MM.1S (cell line): ENCODE results near the gene PLD4.

Experiments
- DNase-seq: peaks from one replicate; pipeline ENCODE4 v3.0.0-alpha.2; 2015
- H2AFZ ChIP-seq: fragments of 300-600 bp; sonication (generic); 2 replicates; pipeline ENCODE4 v1.6.0; 2016; ENCODE audit warnings: antibody characterized with exemption, low read length
- H3F3A ChIP-seq: fragments of 300-600 bp; sonication (generic); 2 replicates; pipeline ENCODE4 v1.6.1; 2016; ENCODE audit warnings: mild to moderate bottlenecking, antibody characterized with exemption, low read length, moderate library complexity, mixed read lengths; ENCODE audit not compliant: insufficient read depth
- H3K27ac ChIP-seq: fragments of 300-600 bp; sonication (generic); 2 replicates; pipeline ENCODE4 v1.5.1; 2016; ENCODE audit warnings: mild to moderate bottlenecking, low read length
- H3K27me3 ChIP-seq: fragments of 300-600 bp; sonication (generic); replicated peaks from 2 replicates; pipeline ENCODE4 v1.6.0; 2016; ENCODE audit warnings: low read length; ENCODE audit not compliant: insufficient read depth
- H3K36me3 ChIP-seq: fragments of 300-600 bp; sonication (generic); replicated peaks from 2 replicates; pipeline ENCODE4 v1.6.1; 2016; ENCODE audit warnings: mild to moderate bottlenecking, low read length, mixed read lengths; ENCODE audit not compliant: insufficient read depth
- H3K4me1 ChIP-seq: fragments of 300-600 bp; sonication (generic); 2 replicates; pipeline ENCODE4 v1.6.1; 2016; ENCODE audit warnings: low read length, mixed read lengths
- H3K4me2 ChIP-seq: fragments of 300-600 bp; sonication (generic); 2 replicates; pipeline ENCODE4 v1.6.0; 2016; ENCODE audit warnings: low read depth, low read length
- H3K4me3 ChIP-seq: fragments of 300-600 bp; sonication (generic); 2 replicates; pipeline ENCODE4 v1.5.1; 2016; ENCODE audit warnings: low read length, mixed read lengths
- H3K79me2 ChIP-seq: fragments of 300-600 bp; sonication (generic); 2 replicates; pipeline ENCODE4 v1.6.1; 2016; ENCODE audit warnings: mixed run types, low read length, mixed read lengths
- H3K9ac ChIP-seq: fragments of 300-600 bp; sonication (generic); 2 replicates; pipeline ENCODE4 v1.6.1; 2016; ENCODE audit warnings: low read length, mixed read lengths
- H3K9me2 ChIP-seq: fragments of 300-600 bp; sonication (generic); replicated peaks from 2 replicates; pipeline ENCODE4 v1.6.1; 2016; ENCODE audit warnings: mild to moderate bottlenecking, low read length, mixed read lengths; ENCODE audit not compliant: insufficient read depth
- H3K9me3 ChIP-seq: fragments of 300-600 bp; sonication (generic); replicated peaks from 2 replicates; pipeline ENCODE4 v1.6.1; 2016; ENCODE audit warnings: mild to moderate bottlenecking, low read length, mixed read lengths; ENCODE audit not compliant: insufficient read depth
- H4K20me1 ChIP-seq: fragments of 300-600 bp; sonication (generic); 2 replicates; pipeline ENCODE4 v1.6.1; 2016; ENCODE audit warnings: mild to moderate bottlenecking, low read length, moderate library complexity, mixed read lengths; ENCODE audit not compliant: insufficient read depth
- EZH2 ChIP-seq: fragments of 300-600 bp; sonication (generic); optimal IDR thresholded peaks from 2 replicates; pipeline ENCODE3; 2017; ENCODE audit warnings: low read depth, mild to moderate bottlenecking, antibody characterized with exemption, low read length, mixed read lengths
- EZH2phosphoT487 ChIP-seq: fragments of 300-600 bp; sonication (generic); IDR thresholded peaks from 2 replicates; pipeline ENCODE4 v1.6.1; 2018; ENCODE audit warnings: antibody characterized with exemption, low read length
- TF ChIP-seq, protein P1 (sequence below): fragments of 300-600 bp; sonication (generic); IDR thresholded peaks from 2 replicates; pipeline ENCODE4 v1.5.1; 2016; ENCODE audit warnings: antibody characterized with exemption, low read length, mixed read lengths

The PLD4 gene

DNA sequence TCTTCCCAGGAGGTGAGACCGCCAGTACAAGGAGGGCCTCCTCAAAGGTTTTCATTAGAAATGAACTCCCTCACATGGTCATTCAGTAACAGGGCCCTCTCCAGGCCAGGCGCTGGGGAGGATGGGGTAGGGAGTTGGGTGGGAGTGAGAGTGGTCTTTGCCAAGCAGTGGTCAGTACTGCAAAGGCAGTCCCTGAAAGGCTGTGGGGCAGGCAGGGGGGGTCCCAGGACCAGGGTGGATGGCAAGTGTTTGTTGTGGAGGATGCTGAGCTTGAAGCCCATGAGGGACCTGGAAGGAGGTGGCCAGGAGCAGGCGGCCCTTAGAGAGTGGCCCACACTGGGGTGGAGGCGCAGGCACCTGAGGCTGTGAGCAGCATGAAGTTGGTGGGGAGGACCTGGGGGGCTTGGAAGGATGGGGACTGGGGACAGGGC, 33.5 kb upstream of the PLD4 start:
- no peak overlapping the region for H3K4me2 ChIP-seq
- no peak overlapping the region for H3K9ac ChIP-seq
- H3F3A ChIP-seq: no peaks in the 10 kb centered on the region
- no peak overlapping the region for H3K4me3 ChIP-seq
- no peaks in the 10 kb centered on the region for H3K9me2 ChIP-seq
- H3K79me2 ChIP-seq: no peaks in the 10 kb centered on the region
- no peak overlapping the region for H3K27ac ChIP-seq
- H3K36me3 ChIP-seq: no peaks in the 10 kb centered on the region
- no peak overlapping the region for H2AFZ ChIP-seq
- no peaks in the 10 kb centered on the region for H3K27me3 ChIP-seq
- H3K9me3 ChIP-seq: no peaks in the 10 kb centered on the region
- H3K4me1 ChIP-seq: peaks cover 6% of the 10 kb centered on the region; the same call in 1 of the 2 replicates
- DNase-seq: no peak
- H4K20me1 ChIP-seq: no peaks in the 10 kb centered on the region
- TF ChIP-seq, protein P1, sequence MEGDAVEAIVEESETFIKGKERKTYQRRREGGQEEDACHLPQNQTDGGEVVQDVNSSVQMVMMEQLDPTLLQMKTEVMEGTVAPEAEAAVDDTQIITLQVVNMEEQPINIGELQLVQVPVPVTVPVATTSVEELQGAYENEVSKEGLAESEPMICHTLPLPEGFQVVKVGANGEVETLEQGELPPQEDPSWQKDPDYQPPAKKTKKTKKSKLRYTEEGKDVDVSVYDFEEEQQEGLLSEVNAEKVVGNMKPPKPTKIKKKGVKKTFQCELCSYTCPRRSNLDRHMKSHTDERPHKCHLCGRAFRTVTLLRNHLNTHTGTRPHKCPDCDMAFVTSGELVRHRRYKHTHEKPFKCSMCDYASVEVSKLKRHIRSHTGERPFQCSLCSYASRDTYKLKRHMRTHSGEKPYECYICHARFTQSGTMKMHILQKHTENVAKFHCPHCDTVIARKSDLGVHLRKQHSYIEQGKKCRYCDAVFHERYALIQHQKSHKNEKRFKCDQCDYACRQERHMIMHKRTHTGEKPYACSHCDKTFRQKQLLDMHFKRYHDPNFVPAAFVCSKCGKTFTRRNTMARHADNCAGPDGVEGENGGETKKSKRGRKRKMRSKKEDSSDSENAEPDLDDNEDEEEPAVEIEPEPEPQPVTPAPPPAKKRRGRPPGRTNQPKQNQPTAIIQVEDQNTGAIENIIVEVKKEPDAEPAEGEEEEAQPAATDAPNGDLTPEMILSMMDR: no peak
- no peak for TF ChIP-seq EZH2phosphoT487
- TF ChIP-seq EZH2: no peak

DNA sequence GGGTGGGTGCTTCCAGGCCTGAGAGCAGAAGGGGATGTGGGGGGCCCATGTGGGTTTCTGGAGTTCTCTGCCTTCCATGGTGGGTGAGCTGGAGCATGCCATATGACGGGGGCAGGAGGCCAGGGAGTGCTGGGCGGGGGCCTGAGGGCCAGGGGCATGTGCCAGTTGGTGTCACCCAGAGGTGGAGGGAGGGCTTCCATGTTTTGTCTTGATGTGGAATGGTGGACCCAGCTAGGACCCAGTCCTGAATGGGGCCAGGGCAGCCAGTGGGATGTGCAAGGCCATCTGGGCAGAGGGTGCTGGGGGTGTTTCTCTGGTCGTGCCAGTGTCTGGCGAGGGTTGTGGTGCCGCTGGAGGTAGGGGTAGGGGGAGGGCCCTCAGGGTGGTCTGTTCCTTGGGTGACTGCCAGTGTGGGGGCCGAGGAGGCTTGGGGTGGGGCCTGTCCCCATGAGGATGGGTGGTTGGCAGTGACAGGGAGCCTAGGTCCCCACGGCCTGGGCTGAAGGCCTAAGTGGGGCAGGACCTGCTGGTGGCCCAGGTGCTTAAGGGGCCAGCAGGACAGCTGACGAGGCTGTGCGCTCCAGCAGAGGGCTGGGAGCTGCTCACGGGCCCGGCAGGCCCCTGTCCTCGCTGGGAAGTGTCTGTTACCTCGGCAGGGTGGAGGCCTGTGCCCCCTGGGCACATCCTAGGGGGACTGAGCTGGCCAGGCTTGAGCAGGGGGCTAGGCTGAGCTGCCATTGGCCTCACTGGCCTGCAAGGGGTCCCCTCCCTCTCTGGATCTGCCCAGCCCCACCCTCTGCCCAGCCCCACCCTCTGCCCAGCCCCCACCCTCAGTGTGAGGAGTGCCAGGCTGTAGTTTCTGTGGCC, 32.8 kb upstream of the PLD4 start:
- no peak for TF ChIP-seq EZH2phosphoT487
- TF ChIP-seq, protein P1: no peak
- no peak for TF ChIP-seq EZH2
- no peaks in the 10 kb centered on the region for H3K9me3 ChIP-seq

DNA sequence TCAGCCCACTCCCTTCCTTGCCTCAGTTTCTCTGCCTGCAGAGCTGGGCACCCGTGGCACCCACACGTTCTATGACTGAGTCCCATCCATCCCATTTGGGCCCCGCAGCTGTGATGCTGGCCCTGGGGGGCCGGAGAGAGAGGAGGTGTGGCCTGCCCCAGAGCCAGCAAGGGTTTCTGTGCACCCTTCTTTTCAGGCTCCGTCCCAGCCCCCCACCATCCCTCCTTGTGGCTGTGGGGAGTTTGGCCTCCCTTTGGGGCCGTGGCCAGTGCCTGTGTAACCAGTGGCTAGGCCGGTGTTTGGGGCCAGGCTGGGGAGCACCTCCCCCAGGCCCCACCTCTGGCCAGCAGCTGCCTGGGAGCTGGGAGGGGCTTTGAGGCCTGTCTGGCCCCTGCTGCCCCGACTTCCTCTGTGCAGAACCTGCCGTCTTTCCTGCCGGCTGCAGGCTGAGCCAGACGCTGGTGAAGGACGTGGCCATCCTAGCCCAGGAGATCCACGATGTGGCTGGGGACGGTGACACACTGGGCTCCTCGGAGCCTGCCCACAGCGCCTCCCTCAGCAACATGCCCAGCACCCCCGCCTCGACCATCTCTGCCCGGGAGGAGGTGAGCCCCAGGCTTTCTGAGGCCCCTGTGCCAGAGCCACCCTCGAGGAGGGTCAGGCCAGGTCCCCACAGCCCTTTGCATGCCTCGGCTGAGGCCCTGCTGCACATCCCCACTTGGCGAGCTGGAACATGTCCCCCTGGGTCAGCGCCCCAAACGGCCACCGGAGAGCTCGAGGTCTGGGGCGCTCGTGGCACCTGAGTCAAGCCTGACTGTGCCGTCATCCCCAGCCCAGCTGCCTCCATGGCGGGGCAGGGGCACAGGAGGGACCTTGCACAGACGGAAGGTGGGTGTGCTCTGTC, 31.9 kb upstream of the PLD4 start:
- no peak overlapping the region for H3K9ac ChIP-seq
- peaks cover 6% of the 10 kb centered on the region for H3K27me3 ChIP-seq
- DNase-seq: no peak
- no peak overlapping the region for H3K4me3 ChIP-seq
- H2AFZ ChIP-seq: no peak overlapping the region
- no peaks in the 10 kb centered on the region for H3K9me2 ChIP-seq
- H3K4me2 ChIP-seq: no peak overlapping the region
- H3K27ac ChIP-seq: no peak overlapping the region
- no peaks in the 10 kb centered on the region for H3F3A ChIP-seq
- TF ChIP-seq, protein P1: no peak
- TF ChIP-seq EZH2 (no peak), EZH2phosphoT487 (no peak)
- H3K9me3 ChIP-seq: no peaks in the 10 kb centered on the region
- H4K20me1 ChIP-seq: no peaks in the 10 kb centered on the region
- H3K4me1 ChIP-seq: peaks cover 6% of the 10 kb centered on the region; the same call in 1 of the 2 replicates
- no peaks in the 10 kb centered on the region for H3K36me3 ChIP-seq
- no peaks in the 10 kb centered on the region for H3K79me2 ChIP-seq

More for the DNA sequence above, 32.8 kb upstream of the PLD4 start:
- Histone ChIP-seq H3K27me3 (no peaks in the 10 kb centered on the region), H3K9ac (no peak overlapping the region), H3K27ac (no peak overlapping the region), H2AFZ (no peak overlapping the region), H3K36me3 (no peaks in the 10 kb centered on the region), H3K4me3 (no peak overlapping the region), H3F3A (no peaks in the 10 kb centered on the region), H3K4me2 (no peak overlapping the region), H3K4me1 (peaks cover 6% of the 10 kb centered on the region; the same call in 1 of the 2 replicates), H3K9me2 (no peaks in the 10 kb centered on the region), H3K79me2 (no peaks in the 10 kb centered on the region), H4K20me1 (no peaks in the 10 kb centered on the region)
- DNase-seq: no peak
